GM12892 (cell line): ENCODE results near the gene PRUNE2.

ENCODE experiments used
- POLR2A ChIP-seq: IDR thresholded peaks from 2 replicates; pipeline ENCODE4 v1.6.1; 2011; ENCODE audit warnings: low read depth, low read length, control low read depth
- POLR2AphosphoS5 ChIP-seq: IDR thresholded peaks from 2 replicates; pipeline ENCODE4 v1.6.1; 2011; ENCODE audit warnings: low read depth, low read length, control low read depth
- TAF1 ChIP-seq: IDR thresholded peaks from 2 replicates; pipeline ENCODE4 v1.6.1; 2011; ENCODE audit warnings: low read depth, mild to moderate bottlenecking, control low read depth, low read length, borderline replicate concordance

GRCh38 chr9:76891279-76891678 lies 14.6 kb downstream of the PRUNE2 start:
- no peak for TF ChIP-seq TAF1
- no peak for TF ChIP-seq POLR2AphosphoS5
- no peak for TF ChIP-seq POLR2A
